HG03457 (cell line): ENCODE data around the gene AHRR.
A peak's percentile ranks its signal among the peaks of the same experiment; 100 is the strongest.
"Not testable (repeated sequence)": the region's sequence is repeated elsewhere in the genome, so short reads cannot be mapped to it uniquely, and the experiment has no call there.

Source experiments
- ATAC-seq: cut with Tn5 transposase; IDR thresholded peaks from one replicate; pipeline ENCODE4 v1.9.1; 2021; ENCODE audit warnings: moderate number of reproducible peaks; ENCODE audit not compliant: unreplicated experiment

AHRR gene

DNA sequence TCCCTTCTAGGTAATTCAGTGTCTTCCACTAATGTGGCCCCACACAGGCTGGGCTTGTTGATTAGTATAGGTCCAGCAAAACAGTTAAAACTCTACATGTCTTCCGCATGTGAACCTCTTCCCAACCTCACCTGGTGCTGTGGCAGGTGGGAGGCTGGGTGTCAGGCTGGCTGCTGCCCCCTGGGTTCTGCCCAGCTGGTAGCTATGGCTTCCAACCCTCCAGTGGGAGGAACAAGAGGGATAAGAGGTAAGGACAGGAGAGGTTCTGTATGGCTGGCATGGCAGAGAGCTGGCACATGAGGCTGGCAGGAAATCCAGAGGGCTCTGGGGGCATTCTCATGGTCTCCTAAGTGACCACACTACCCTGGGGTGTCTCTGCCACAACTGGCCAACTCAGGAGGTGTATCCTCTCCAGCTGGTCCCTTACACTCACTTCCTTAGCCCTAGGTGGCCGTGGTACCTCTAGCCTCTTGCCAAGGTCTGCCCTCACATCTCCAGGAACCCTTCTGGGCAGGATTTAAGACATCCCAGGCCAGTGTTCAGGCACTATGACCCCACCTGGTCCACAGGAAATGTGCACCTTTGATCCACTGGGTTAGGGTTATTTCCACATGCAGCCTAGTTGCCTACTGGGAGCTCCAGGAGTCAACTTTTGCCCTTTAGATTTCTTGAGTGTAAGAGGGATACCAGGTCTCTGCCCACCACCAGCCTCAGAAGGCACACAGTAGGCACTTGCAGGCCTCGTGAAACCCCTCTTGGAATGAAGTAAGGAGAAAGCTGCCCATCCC, 41.7 kb downstream of the AHRR start:
- no peak for ATAC-seq

DNA sequence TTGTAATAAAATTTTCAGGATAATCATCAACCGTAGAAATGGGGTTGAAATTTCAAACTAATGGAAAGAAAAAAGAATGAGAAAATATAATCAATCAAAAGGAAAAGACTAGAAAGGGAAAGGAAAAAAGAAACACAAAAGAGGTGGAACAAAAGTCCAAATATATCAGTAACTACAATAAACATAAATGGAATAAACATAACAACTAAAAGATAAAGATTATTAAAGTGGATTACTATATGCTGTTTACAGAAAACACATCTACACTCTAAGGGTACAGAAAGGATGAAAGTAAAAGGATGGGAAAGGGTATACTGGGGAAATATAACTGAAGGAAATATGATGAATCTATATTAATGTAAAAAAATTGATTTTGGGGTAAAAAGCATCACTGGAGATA, 43.0 kb downstream of the AHRR start:
- no peak for ATAC-seq

DNA sequence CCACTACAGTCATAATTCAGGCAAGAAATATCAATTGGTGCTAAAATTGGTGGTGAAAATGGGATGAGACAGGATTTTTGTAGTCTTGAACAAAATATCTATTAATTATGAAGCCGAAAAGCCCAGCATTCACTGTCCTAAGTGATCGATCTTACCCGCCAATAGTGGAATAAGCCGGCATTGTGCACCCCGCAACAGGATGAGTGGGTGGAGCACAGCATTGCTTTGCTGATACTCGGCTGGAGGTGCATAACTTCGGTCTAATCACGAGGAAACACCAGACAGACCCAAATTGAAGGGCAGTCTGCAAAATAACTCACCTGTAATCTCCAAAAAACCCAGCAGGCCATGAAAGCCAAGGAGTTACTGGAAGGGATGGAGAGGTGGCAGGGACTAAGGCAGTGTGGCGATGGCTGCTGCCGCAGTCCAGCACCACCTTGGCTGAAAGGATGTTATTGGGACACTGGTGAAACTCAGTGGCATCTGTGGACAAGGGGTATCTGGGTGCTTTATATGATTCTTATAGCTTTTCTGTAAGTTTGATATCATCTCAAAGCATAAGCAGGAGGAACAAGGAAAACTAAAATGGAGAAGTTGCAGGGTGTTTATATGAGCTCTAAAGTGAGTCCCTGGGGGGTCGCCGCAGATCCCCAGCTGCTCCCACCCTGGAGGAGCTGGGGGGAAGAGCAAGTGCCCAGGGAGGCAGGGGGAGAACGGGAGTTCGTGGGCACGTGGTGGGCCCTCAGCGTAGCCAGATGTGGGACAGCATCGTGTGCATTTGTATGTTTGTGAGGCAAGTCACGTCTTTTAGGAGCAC, 45.2 kb downstream of the AHRR start:
- ATAC-seq: no peak

DNA sequence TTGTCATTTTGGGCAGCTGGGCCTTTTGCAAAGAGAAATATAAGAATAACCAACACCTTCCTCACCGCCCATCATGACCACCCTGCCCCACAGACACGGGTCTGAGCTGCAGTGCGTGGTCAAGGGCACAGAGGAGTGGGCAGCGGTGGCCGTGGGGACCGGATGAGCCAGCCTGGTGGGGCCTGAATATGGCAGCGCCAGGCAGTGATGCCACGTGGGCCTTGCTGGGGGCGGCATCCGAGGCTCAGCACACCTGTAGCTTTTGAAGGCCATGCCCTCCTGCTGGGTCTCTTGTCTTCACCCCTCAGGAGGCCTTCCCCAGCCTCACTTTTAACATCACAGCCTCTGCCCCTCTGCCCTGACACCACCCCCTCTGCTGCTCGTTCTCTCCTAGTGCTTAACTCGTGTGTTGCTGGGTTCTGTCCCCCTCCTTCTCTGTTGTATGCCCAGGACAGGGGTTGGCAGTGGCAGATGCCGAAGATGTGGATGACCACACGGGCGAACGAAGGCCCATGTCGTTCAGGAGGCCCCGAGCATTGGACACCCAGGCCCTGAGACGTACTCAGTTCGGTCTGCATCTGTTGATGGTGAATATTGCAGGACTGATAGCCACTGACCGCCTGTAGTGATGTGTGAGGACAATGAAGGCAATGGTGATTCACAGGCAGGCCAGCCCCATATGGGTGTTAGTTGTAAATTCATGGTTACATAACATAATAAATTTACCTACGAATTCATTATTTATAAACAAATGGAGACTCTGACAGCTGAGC, 46.0 kb downstream of the AHRR start:
- ATAC-seq: no peak

GRCh38 chr5:368183-369084, 46.9 kb downstream of the AHRR start:
- peak; percentile 50 for ATAC-seq

DNA sequence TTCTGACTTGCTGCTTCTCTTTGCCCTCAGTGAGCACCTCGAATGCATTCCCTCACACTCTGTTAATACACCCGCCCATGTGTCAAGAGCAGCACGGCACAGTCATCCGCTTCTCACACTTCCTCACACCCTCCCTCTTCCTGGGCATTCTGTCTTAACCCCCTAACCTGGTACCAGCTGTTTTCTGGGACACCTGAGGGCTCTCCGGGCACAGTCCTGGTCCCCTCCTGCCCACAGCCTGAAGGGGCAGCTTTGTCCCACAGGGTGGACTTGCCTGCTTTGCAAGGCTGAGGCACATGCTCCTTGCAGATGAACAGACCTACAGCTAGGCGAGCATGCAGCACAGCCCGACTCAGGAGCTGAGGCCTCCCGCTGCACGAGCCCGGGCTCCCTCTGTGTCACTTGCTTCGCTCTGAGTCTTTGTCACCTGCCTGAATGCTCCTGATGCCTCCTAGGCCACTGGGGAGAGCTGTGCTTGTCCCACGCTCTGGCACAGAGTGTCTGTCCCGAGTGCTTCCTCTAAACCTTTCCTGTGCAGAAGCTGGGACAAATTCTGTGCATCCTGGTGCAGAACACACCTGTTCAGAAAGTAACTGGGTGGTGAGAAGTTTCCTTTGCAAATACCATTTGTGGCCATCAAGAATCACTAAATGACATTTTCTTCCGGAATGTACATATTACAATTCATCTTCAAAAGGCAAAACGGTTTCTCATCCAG, 47.8 kb downstream of the AHRR start:
- ATAC-seq: no peak

DNA sequence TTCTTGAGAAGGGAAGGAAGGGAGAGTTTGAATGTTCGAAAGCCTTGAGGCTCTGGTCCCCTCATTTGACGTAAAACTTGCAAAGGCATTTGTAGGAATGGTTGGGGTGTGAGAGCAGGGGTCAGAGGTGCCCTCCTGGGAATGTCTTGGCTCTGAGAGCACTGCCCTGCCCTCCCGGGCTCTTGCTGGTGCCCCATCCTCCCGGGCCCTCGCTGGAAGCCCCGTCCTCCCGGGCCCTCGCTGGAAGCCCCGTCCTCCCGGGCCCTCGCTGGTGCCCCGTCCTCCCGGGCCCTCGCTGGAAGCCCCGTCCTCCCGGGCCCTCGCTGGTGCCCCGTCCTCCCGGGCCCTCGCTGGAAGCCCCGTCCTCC, 48.3 kb downstream of the AHRR start:
- not testable (repeated sequence) for ATAC-seq

GRCh38 chr5:370311-370958, 48.9 kb downstream of the AHRR start:
- ATAC-seq: no peak

GRCh38 chr5:370959-371810, 49.7 kb downstream of the AHRR start:
- ATAC-seq: no peak

- no peak for ATAC-seq
Measured at GRCh38 chr5:371811-372555, 50.5 kb downstream of the AHRR start.

GRCh38 chr5:372556-372995, 51.1 kb downstream of the AHRR start:
- no peak for ATAC-seq

DNA sequence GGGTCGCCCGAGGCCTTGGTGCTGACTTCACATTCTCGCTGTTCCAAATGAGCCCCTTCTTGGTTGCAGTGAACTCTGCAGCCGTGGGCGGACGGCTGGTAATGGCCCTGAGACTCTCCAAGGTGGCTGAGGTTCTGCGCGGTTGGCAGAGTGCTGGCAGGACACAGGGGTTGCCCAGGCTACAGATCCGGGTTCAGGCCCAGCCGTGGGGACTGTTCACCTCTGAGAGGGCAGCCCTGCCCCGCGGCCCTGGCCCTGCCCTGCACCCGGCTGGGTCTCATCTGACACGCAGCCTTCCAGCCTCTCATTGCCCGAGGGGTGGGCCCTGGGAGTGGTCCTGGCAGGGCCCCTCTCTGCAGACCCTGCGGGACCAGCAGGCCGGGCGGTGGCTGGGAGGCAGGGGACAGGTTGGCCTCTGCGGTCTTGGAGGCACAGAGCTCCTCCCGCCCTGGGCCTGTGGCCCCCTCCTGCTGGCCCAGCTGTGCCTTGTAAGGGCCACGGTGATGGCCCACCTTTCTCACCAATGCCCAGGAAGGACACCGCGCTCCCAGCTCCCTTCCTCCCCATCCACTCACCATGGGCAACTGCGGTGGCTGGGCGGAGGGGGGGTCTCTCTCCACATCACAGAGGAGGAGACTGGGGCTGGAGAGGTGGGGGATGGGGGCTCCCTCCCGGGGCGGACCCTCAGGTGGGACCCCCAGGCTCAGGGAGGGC, 51.6 kb downstream of the AHRR start:
- ATAC-seq: no peak

DNA sequence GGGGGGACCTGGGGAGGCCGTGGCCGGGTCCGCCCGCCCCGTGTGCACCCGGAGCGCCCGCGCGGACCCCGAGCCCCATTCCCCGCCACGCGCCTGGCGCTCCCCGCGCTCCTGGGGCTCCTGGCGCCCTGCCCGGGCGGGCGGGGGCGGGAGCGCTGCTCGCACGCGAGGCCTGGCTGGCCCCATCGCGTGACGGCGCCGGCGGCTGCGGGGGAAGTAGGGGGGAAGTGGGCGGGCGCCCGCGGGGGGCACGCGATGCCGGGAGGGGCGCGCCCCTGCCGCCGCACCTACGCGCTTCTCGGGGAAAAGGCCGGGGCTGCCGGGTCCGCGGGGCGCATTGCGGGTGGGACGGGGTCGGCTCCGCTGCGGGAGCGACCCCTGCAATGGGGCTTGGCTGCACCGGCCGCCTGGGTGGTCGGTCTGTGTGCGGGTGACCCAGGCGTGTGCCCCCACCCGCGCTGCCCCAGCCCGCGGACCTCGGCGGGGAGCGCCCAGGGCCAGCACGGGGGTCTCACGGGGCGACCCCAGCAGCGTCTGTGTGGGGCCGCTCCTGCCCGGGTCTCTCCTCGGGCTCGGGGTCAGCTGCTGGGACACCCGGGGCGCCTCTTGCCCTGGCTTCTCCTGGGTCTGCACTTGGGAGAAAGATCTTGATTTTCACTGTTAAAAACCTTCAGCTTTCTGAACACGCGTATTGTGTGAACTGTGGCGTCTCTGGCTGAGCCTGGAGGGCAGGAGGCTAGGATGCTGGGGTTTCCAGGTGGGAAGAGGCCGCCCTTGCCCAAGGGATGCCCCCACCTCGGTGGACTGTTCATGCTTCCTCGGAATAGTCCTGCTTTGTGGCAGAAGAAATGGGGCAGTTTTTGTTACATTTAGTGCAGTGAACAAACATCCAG, 52.4 kb downstream of the AHRR start:
- no peak for ATAC-seq

- no peak for ATAC-seq
Measured at GRCh38 chr5:374631-375335, 53.3 kb downstream of the AHRR start.

DNA sequence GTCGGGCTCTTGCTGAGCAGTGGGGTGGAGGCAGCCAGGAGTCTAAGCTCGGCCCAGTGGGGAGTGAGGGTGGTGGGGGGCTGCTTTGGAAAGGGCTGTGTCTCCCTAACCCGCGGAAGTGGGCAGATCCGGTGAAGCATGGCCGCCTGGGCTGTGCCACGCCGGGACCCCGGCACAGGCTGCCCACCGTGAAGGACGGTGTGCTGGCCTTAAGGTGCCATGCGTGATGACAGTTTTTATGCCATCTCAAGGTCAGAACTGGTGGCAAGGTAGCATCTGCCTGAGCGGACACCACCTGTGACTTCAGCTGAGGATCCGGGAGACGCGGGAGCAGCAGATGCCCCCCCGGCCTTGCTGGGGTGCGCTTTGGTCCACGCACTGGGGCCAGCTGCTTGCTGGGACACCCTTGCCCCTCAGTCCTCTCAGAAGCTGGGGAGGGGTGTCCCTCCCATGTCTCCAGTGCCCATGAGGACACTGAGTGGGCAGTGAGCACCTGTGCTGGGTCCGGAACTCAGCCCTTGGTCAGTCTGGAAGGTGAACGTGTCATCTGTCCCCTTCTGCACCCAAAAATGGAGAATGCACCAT, 53.9 kb downstream of the AHRR start:
- ATAC-seq: no peak
